Measurements from ENCODE around the gene SCO2.
A peak's percentile ranks its signal among the peaks of the same experiment; 100 is the strongest.

The SCO2 gene

GRCh38 chr22:50517495-50518260 is 7.7 kb downstream of the SCO2 start:
- DNase-seq: no peak

- no peak for DNase-seq
These were observed 8.5 kb downstream of the SCO2 start for GRCh38 chr22:50516891-50517290.

DNA sequence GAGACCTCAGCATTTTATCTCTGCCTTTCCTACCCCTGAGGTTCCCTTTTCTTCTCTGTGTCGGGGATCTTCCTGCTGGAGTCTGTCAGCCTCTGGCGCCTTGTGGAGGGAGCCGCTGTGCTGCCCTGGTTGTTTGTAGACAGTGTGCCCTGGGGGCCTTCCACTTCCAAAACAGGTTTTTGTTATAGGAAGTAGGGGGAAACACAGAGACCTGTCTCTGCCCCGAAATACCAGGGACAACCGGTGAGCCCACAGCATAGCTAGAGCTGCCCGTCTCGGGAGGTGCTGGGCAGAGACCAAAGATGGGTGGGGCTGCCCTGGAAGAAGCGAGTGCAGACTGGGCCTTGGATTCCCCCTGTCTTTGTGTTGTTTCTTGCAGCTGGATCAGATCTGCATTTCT is 9.3 kb downstream of the SCO2 start:
- no peak for DNase-seq

- no peak for DNase-seq
These were observed 12.2 kb downstream of the SCO2 start for GRCh38 chr22:50513175-50513574.

DNA sequence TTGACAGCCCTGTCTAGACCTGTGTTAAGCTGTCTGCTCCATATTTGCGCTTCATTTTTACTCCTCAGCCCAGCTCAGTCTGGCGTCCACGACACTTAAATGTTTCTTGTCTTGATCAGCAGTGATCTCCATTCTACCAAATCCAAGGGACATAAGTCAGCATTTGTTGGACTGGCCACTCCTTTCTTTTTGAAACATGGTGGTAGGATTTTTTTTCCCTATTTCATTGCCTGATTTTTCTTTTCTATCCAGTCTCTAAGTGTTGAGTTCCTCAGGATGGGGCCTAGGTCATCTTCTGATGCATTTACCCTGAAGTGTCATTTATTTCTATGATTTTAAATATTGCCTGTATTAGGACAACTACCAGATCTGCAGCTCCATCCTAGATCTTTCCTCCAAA is 16.5 kb downstream of the SCO2 start:
- DNase-seq: no peak

GRCh38 chr22:50507991-50508884 is 17.2 kb downstream of the SCO2 start, which contains the start of gene NCAPH2:
TSS of gene NCAPH2 (plus strand) at chr22:50508224. CDS start at chr22:50508338, 114 bp downstream.
- DNase-seq: peak; percentile 99

DNA sequence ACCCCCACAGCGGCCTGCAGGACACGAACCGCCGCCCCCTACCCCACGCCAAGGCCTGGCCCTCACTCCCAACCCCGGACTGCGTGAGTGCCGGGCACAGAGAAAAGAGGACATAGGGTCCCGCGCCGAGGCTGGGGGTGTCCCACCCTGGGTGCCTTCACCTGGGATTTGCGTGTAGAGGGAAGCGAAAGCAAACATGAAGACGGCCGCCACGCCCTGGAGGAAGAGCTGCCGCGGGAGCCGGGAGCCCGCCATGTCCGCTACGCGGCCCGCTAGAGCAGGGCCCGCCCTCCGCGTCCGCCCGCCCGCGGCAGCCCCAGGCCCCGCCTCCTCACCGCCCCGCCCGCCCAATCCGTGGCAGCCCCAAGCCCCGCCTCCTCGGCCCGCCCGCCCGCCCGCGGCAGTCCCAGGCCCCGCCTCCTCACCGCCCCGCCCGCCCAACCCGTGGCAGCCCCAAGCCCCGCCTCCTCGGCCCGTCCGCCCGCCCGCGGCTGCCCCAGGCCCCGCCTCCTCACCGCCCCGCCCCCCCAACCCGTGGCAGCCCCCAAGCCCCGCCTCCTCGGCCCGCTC is 17.9 kb downstream of the SCO2 start, which contains the start of gene LMF2:
TSS of gene LMF2 (minus strand) at position 282 of the 570 bp plus-strand sequence. CDS start at position 255, 27 bp downstream.
- DNase-seq: peak; percentile 93

- DNase-seq: no peak
These were observed 18.6 kb downstream of the SCO2 start for GRCh38 chr22:50506611-50507420.

DNA sequence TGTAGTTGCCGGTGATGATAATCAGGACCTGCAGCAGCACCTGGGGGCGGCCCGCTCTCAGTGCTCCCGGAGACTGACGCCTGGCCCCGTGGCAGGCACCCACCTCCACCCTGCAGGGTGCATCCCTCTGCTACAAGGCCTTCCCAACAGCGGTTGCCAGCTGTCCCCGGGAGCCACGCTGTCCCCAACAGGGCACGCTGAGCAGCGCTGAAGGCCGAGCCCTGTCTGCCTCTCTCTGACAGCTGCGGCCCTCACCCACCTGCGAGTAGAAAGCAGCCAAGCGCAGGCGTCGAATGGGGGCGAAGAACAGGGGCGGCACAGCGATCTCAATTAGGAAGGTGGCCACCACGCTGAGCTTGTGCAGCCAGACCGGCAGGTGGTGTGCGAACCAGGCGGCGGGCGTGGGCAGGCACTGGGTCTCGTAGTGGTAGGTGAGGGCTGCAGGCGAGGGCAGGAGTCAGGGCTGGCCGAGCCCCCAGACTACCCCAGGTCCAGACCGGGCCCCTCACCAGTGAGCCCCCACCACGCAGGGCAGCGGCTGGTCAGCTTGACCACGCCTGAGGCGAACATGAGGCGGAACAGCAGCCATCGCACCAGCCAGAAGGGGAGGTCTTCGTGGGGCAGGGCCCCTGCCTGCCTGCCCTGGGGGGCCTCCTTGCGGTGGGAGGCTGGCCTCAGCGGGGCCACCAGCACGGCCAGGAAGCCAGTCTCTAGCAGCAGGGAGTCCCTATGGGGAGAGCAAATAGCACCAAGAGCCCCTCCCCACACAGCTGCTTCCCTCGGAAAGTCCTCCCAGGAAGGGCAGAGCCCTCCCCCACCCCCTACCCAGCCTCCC is 19.4 kb downstream of the SCO2 start:
- DNase-seq: no peak

- no peak for DNase-seq
These were observed 20.1 kb downstream of the SCO2 start for GRCh38 chr22:50505276-50505775.

DNA sequence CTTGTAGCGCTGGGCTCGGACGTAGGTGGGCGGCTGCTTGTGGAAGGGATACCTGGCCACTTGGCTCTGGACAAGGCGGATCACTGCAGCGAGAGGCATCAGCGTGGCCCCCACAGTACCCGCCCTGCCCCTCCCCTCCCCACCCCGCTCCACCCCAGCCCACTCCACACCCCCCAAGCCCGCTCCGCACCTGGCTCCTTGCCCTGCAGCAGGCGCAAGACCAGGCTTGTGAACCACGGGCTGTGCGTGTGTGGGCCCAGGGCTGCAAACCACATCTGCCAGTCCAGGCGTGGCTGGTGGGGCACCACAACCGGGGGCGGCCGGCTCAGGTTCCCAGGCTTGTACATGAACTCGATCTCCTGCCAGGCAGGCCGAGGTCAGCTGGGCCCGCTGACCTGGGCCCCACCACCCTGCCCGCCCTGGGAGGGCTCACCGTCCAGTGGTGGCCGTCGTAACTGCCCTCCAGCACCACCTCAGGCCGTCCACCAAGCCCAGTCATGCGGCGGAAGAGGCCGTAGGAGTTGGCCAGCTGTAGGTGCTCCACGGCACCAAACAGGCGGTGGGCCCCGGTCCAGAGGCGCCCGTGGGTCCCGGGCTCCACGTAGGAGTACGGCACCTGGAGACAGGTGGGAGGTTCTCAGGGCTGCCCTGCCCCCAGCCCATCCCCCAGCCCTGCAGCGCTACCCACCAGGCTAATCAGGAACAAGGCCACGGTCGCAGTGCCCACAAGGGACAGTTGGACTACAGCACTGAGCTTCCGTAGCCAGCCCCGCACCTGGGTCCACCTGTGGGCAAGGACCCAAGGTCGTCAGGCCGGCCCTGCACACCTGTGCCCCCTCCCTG is 20.8 kb downstream of the SCO2 start:
- DNase-seq: no peak

- no peak for DNase-seq
These were observed 21.8 kb downstream of the SCO2 start for GRCh38 chr22:50503475-50504145.

- DNase-seq: no peak
These were observed 22.5 kb downstream of the SCO2 start for GRCh38 chr22:50502628-50503474.

- DNase-seq: no peak
These were observed 23.3 kb downstream of the SCO2 start for GRCh38 chr22:50502096-50502495.

GRCh38 chr22:50500452-50500851 is 24.9 kb downstream of the SCO2 start:
- no peak for DNase-seq

GRCh38 chr22:50498322-50498890 is 27.0 kb downstream of the SCO2 start:
- DNase-seq: peak; percentile 68

DNA sequence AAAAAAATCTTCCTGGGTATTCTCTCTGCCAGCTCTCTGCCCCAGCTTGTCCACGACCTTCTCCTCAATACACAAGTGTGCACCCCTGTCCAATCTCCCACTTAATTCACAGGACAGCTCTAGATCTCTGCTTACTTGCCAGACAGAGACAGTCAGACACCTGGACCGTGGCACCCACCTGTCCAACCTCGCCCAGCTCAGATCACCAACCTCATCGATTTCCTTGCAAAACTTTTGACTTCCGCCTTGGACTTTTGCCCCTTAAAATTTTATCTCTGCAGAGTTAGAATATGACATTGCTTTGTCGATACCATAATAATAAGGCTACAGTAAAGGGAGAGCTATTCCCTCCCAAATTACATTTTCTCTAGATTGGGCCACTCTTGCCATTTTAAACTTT is 28.3 kb downstream of the SCO2 start:
- no peak for DNase-seq

GRCh38 chr22:50490531-50491308 is 34.7 kb downstream of the SCO2 start:
- no peak for DNase-seq
